LNCaP clone FGC (cell line): ENCODE results near the gene SOX12.
"Not testable (repeated sequence)": the region's sequence is repeated elsewhere in the genome, so short reads cannot be mapped to it uniquely, and the experiment has no call there.

Source experiments
- DNase-seq: peaks from one replicate; pipeline ENCODE4 v3.0.0-alpha.2; 2011; ENCODE audit warnings: low read depth
- H3K4me3 ChIP-seq: 2 replicates; pipeline ENCODE4 v1.5.1; 2011; ENCODE audit warnings: mild to moderate bottlenecking, low read depth, low read length, control low read depth
- TF ChIP-seq, protein P1 (sequence below): IDR thresholded peaks from 2 replicates; pipeline ENCODE4 v1.5.1; 2012; ENCODE audit warnings: mild to moderate bottlenecking; ENCODE audit not compliant: control insufficient read depth, insufficient read depth; ENCODE audit errors: extremely low read depth

The SOX12 gene

DNA sequence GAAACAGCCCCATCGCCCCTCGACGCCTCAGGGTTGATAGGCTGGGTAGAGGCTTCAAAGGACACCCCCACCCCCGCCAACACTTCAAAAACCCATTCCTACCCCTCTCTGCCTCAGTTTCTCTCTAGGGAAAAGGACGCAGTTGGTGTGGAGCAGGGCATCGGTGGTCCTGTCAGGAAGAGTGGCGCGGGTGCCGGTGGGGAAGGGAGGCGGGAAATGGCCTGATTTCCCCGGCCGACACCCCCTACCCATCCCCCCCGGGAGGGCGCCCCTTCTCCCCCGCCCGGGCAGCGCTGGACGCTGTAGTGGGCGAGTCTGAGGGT is 21.9 kb downstream of the SOX12 start:
- no peak for DNase-seq
- TF ChIP-seq, protein P1, sequence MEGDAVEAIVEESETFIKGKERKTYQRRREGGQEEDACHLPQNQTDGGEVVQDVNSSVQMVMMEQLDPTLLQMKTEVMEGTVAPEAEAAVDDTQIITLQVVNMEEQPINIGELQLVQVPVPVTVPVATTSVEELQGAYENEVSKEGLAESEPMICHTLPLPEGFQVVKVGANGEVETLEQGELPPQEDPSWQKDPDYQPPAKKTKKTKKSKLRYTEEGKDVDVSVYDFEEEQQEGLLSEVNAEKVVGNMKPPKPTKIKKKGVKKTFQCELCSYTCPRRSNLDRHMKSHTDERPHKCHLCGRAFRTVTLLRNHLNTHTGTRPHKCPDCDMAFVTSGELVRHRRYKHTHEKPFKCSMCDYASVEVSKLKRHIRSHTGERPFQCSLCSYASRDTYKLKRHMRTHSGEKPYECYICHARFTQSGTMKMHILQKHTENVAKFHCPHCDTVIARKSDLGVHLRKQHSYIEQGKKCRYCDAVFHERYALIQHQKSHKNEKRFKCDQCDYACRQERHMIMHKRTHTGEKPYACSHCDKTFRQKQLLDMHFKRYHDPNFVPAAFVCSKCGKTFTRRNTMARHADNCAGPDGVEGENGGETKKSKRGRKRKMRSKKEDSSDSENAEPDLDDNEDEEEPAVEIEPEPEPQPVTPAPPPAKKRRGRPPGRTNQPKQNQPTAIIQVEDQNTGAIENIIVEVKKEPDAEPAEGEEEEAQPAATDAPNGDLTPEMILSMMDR, result no peak
- H3K4me3 ChIP-seq, result peak overlapping the region; percentile 76

DNA sequence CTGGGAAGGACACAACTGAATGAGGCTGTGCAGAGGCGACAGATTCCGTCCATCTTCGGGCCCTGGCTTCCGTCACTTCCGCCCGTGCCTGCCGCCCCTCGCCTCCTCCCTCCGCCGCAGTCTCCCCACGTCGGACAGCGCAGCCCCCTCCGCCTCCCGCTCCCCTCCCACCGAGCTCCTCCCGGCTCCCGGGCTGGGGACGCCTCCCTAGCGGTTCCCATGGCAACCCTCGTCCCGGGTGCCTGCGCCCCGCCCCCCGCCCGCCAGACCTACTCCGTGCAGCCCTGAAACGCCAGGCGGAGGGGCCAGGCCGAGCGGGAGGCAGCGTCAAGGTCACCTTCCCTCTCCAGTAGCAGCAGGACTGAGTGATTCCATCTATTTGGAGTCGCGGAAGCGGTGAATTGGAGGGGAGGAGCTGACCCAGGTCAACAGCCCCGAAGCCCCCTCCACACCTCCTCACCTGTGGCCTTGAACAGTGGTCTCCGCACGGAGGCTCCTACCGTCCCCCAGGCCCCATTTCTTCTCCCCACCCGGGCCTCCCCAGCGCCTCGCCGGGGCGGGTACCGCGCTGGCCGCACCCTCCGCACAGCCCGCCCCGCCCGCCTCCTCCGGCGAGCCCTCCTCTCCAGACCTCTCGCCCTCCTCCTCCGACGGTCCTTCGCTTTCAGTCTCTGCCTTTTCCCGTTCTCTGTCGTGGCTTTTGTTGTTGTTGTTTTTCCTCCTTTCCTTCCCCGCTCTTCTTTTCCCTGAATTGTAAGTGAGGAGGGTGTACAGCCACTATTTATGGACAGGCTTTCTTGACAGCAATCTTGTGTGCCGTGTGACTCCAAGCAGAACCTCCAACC is 22.5 kb downstream of the SOX12 start:
- no peak for DNase-seq
- TF ChIP-seq, protein P1, result no peak
- peak overlapping the region; percentile 76 for H3K4me3 ChIP-seq

DNA sequence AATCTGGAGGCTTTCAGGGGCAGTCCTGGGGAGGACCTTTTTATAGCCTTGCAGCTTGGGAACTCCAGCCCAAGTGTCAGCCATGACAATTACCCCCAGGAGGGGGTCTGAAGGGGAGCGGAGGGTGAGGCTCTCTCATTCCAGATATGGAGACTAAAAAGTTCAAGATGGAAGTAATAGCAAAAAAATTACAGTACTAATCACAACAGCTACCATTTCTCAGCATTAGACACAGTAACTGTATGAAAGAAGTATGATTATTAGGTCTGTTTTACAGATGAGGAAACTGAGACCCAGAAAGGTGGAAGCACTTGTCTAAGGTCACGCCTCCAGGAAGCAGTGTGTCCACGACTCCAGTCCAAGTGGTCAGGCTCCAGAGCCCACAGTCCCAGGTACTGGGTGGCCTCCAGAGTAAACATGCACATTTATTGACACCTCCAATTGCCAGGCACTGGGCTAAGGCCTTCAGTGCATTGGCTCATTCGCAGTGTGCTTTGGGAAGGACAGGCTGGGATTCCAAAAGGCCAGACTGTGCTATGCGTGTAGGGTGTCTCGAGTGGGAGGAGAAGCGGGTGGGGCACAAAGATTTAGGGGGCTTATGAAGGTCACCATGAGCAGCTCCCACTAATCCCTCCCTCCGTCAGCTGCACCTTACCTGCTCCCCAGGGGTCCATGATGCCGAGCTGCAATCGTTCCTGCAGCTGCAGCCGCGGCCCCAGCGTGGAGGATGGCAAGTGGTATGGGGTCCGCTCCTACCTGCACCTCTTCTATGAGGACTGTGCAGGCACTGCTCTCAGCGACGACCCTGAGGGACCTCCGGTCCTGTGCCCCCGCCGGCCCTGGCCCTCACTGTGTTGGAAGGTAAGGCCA is 23.9 kb downstream of the SOX12 start:
- no peak for DNase-seq
- TF ChIP-seq, protein P1, result no peak
- H3K4me3 ChIP-seq, result peak overlapping the region; percentile 76; the same call in 1 of the 2 replicates

DNA sequence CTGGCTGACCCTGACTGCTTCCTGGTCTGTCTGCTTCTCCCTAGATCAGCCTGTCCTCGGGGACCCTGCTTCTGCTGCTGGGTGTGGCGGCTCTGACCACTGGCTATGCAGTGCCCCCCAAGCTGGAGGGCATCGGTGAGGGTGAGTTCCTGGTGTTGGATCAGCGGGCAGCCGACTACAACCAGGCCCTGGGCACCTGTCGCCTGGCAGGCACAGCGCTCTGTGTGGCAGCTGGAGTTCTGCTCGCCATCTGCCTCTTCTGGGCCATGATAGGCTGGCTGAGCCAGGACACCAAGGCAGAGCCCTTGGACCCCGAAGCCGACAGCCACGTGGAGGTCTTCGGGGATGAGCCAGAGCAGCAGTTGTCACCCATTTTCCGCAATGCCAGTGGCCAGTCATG is 27.8 kb downstream of the SOX12 start:
- TF ChIP-seq, protein P1, result no peak
- no peak for DNase-seq
- no peak overlapping the region for H3K4me3 ChIP-seq

DNA sequence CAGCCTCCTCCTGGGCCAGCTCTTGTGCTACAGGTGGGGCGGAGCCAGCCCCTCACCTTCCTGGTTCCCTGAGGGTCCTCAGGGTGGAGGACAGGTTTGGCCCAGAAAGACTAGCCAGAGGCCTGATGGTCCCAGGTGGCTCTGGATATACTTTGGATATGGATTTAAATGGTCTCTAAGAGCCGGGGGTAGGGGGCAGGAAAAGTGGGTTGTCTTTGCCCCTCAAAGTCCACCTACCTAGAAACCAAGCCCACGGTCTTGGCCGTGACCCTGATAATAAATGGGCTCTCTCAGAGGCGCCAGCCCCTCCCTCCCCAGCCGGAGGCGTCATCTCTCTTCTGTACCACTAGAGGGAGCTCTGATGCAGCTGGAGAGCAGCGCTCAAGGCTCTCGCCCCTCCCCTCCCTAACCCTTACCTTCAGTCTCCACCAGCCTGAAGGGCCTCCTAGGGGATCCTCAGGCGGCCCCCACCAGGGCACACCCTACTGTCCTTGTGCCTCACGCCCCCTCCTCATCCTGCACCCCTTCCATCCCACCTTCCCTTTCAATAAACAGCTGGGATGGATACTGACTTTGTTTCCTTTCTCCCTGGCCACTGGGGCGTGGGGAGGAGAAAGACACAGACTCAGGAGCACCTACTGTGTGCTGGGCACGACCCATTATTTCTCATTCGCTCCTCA is 29.1 kb downstream of the SOX12 start:
- DNase-seq, result no peak
- TF ChIP-seq, protein P1, result peak; percentile 94
- no peak overlapping the region for H3K4me3 ChIP-seq

DNA sequence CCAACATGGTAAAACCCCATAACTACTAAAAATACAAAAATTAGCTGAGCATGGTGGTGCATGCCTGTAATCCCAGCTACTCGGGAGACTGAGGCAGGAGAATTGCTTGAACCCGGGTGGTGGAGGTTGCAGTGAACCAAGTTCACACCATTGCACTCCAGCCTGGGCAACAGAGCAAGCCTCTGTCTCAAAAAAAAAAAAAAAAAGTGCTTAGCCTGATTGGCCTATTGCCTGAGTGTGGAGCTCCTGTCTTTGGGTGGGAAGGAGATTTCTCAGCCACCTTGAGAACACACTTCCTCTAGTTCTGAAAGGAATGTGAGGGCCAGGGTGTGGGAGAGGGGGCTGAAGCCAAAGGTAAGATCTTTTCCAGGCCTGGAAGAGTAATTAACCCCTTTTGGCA is 30.8 kb downstream of the SOX12 start:
- DNase-seq, H3K4me3 ChIP-seq: not testable (repeated sequence)

- TF ChIP-seq, protein P1, result no peak
- DNase-seq, result no peak
- no peak overlapping the region for H3K4me3 ChIP-seq
Measured at GRCh38 chr20:356745-357144, 31.4 kb downstream of the SOX12 start.
